HEK293T (cell line): ENCODE data around the gene OPCML.

Experiments used
- CTCF ChIA-PET: fragments of 350-600 bp; formaldehyde crosslinking; extraction: SDS; loops from one replicate; lab custom pipeline; 2021; ENCODE audit warnings: antibody characterized with exemption, inconsistent platforms; lab: Yijun Ruan, JAX
- POLR2A ChIA-PET: fragments of 350-600 bp; formaldehyde crosslinking; extraction: SDS; loops from one replicate; lab custom pipeline; 2020; ENCODE audit warnings: antibody characterized with exemption, inconsistent platforms; lab: Yijun Ruan, JAX
- DNase-seq: peaks from one replicate; pipeline ENCODE4 v3.0.0; 2012; ENCODE audit warnings: mixed read lengths; ENCODE audit errors: extremely low spot score
- ARNT ChIP-seq: fragments of 450-650 bp; IDR thresholded peaks from 2 replicates; pipeline ENCODE4 v1.6.1; 2017; ENCODE audit warnings: mild to moderate bottlenecking
- BHLHE40 ChIP-seq: fragments of 450-650 bp; IDR thresholded peaks from 2 replicates; pipeline ENCODE4 v1.6.1; 2016; ENCODE audit warnings: mild to moderate bottlenecking, moderate library complexity, borderline replicate concordance
- CTBP1 ChIP-seq: fragments of 450-650 bp; IDR thresholded peaks from 2 replicates; pipeline ENCODE4 v1.6.1; 2016; ENCODE audit warnings: borderline replicate concordance
- ELF4 ChIP-seq: fragments of 450-650 bp; IDR thresholded peaks from 2 replicates; pipeline ENCODE4 v1.6.1; 2017; ENCODE audit warnings: antibody characterized with exemption
- FOXA1 ChIP-seq: fragments of 450-650 bp; IDR thresholded peaks from 2 replicates; pipeline ENCODE4 v1.6.1; 2016; ENCODE audit warnings: mild to moderate bottlenecking
- FOXK2 ChIP-seq: fragments of 450-650 bp; IDR thresholded peaks from 2 replicates; pipeline ENCODE4 v1.6.1; 2016; ENCODE audit warnings: mild to moderate bottlenecking
- FOXM1 ChIP-seq: fragments of 450-650 bp; IDR thresholded peaks from 2 replicates; pipeline ENCODE4 v1.6.1; 2017; ENCODE audit warnings: mild to moderate bottlenecking, borderline replicate concordance
- HDGF ChIP-seq: fragments of 450-650 bp; IDR thresholded peaks from 2 replicates; pipeline ENCODE4 v1.6.1; 2017; ENCODE audit warnings: antibody characterized with exemption, borderline replicate concordance
- L3MBTL2 ChIP-seq: fragments of 450-650 bp; conservative IDR thresholded peaks from 2 replicates; pipeline ENCODE4 v1.6.1; 2016; ENCODE audit warnings: mild to moderate bottlenecking
- LEF1 ChIP-seq: fragments of 450-650 bp; IDR thresholded peaks from 2 replicates; pipeline ENCODE4 v1.6.1; 2017; ENCODE audit warnings: mild to moderate bottlenecking, borderline replicate concordance
- NFRKB ChIP-seq: fragments of 450-650 bp; IDR thresholded peaks from 2 replicates; pipeline ENCODE4 v1.6.1; 2016; ENCODE audit warnings: mild to moderate bottlenecking, moderate library complexity
- PKNOX1 ChIP-seq: fragments of 450-650 bp; IDR thresholded peaks from 2 replicates; pipeline ENCODE4 v1.6.1; 2016
- SP1 ChIP-seq: fragments of 450-650 bp; IDR thresholded peaks from 2 replicates; pipeline ENCODE4 v1.6.1; 2017
- SUZ12 ChIP-seq: fragments of 450-650 bp; IDR thresholded peaks from 2 replicates; pipeline ENCODE4 v1.6.1; 2016; ENCODE audit warnings: mild to moderate bottlenecking
- TARDBP ChIP-seq: fragments of 450-650 bp; IDR thresholded peaks from 2 replicates; pipeline ENCODE4 v1.6.1; 2016
- ZNF384 ChIP-seq: fragments of 450-650 bp; IDR thresholded peaks from 2 replicates; pipeline ENCODE4 v1.6.1; 2016

OPCML gene

GRCh38 chr11:132538642-132539041 lies 993.7 kb downstream of the OPCML start:
- DNase-seq = no peak
- CTCF ChIA-PET = no interaction called here
- TF ChIP-seq PKNOX1 = no peak
- TF ChIP-seq CTBP1 = no peak
- TF ChIP-seq FOXM1 = no peak
- no peak for TF ChIP-seq FOXK2
- TF ChIP-seq NFRKB = no peak
- POLR2A ChIA-PET = no interaction called here

GRCh38 chr11:132535830-132536229 lies 996.5 kb downstream of the OPCML start:
- DNase-seq = no peak
- ChIA-PET CTCF (no interaction called here), POLR2A (no interaction called here)
- TF ChIP-seq SP1 (no peak), L3MBTL2 (no peak), FOXK2 (no peak), SUZ12 (no peak), CTBP1 (no peak), FOXM1 (no peak), ZNF384 (no peak)

- ChIA-PET CTCF (no interaction called here), POLR2A (no interaction called here)
- no peak for DNase-seq
- TF ChIP-seq SP1 = no peak
- no peak for TF ChIP-seq FOXM1
- no peak for TF ChIP-seq FOXK2
- no peak for TF ChIP-seq ARNT
- TF ChIP-seq PKNOX1 = no peak
- TF ChIP-seq FOXA1 = no peak
- TF ChIP-seq BHLHE40 = no peak
- TF ChIP-seq ELF4 = no peak
- no peak for TF ChIP-seq SUZ12
- TF ChIP-seq LEF1 = no peak
- TF ChIP-seq L3MBTL2 = no peak
- no peak for TF ChIP-seq CTBP1
- TF ChIP-seq TARDBP = no peak
- no peak for TF ChIP-seq ZNF384
- no peak for TF ChIP-seq HDGF
- no peak for TF ChIP-seq NFRKB
Observed at GRCh38 chr11:132531921-132532320, 1000.4 kb downstream of the OPCML start.

GRCh38 chr11:132528181-132528580 lies 1004.1 kb downstream of the OPCML start:
- ChIA-PET POLR2A (no interaction called here), CTCF (no interaction called here)
- no peak for TF ChIP-seq PKNOX1
- TF ChIP-seq SUZ12 = no peak
- TF ChIP-seq HDGF = no peak
- no peak for TF ChIP-seq FOXK2
- TF ChIP-seq NFRKB = no peak
- TF ChIP-seq BHLHE40 = no peak
- TF ChIP-seq LEF1 = no peak
- TF ChIP-seq FOXA1 = no peak
- TF ChIP-seq L3MBTL2 = no peak
- TF ChIP-seq SP1 = no peak
- TF ChIP-seq TARDBP = no peak
- no peak for TF ChIP-seq ARNT
- no peak for TF ChIP-seq FOXM1
- no peak for TF ChIP-seq CTBP1
- no peak for TF ChIP-seq ELF4
- no peak for TF ChIP-seq ZNF384
- DNase-seq = no peak

- no peak for TF ChIP-seq ARNT
- no peak for TF ChIP-seq CTBP1
- no peak for TF ChIP-seq NFRKB
- TF ChIP-seq ELF4 = no peak
- TF ChIP-seq HDGF = no peak
- TF ChIP-seq LEF1 = no peak
- no peak for TF ChIP-seq ZNF384
- no peak for TF ChIP-seq L3MBTL2
- no peak for TF ChIP-seq FOXM1
- TF ChIP-seq FOXA1 = no peak
- TF ChIP-seq SUZ12 = no peak
- TF ChIP-seq PKNOX1 = no peak
- TF ChIP-seq SP1 = no peak
- TF ChIP-seq BHLHE40 = no peak
- DNase-seq = no peak
- CTCF ChIA-PET = no interaction called here
- POLR2A ChIA-PET = no interaction called here
Observed at GRCh38 chr11:132523929-132524328, 1008.4 kb downstream of the OPCML start.

- DNase-seq = no peak
- POLR2A ChIA-PET = no interaction called here
- TF ChIP-seq PKNOX1 = no peak
- TF ChIP-seq ZNF384 = no peak
- no peak for TF ChIP-seq FOXK2
- TF ChIP-seq ARNT = no peak
- no peak for TF ChIP-seq LEF1
- no peak for TF ChIP-seq L3MBTL2
- no peak for TF ChIP-seq CTBP1
- TF ChIP-seq ELF4 = no peak
- TF ChIP-seq NFRKB = no peak
- TF ChIP-seq SUZ12 = no peak
- no peak for TF ChIP-seq BHLHE40
- TF ChIP-seq FOXM1 = no peak
- TF ChIP-seq FOXA1 = no peak
- no peak for TF ChIP-seq HDGF
- CTCF ChIA-PET = no interaction called here
Observed at GRCh38 chr11:132520199-132520598, 1012.1 kb downstream of the OPCML start.
